HTR-8/SVneo (cell line): ENCODE results near the gene OBSCN.

ENCODE experiments used
- DNase-seq: peaks from one replicate; pipeline ENCODE4 v3.0.0; 2011; ENCODE audit warnings: low spot score, mixed read lengths; ENCODE audit not compliant: insufficient read length
- FAIRE-seq: peaks from 2 replicates; lab custom pipeline; 2011; peaks lifted over from hg19 to GRCh38; lab: Jason Lieb, UNC

Gene OBSCN

GRCh38 chr1:228285661-228286504, 78.0 kb downstream of the OBSCN start:
- no peak for FAIRE-seq
- no peak for DNase-seq

DNA sequence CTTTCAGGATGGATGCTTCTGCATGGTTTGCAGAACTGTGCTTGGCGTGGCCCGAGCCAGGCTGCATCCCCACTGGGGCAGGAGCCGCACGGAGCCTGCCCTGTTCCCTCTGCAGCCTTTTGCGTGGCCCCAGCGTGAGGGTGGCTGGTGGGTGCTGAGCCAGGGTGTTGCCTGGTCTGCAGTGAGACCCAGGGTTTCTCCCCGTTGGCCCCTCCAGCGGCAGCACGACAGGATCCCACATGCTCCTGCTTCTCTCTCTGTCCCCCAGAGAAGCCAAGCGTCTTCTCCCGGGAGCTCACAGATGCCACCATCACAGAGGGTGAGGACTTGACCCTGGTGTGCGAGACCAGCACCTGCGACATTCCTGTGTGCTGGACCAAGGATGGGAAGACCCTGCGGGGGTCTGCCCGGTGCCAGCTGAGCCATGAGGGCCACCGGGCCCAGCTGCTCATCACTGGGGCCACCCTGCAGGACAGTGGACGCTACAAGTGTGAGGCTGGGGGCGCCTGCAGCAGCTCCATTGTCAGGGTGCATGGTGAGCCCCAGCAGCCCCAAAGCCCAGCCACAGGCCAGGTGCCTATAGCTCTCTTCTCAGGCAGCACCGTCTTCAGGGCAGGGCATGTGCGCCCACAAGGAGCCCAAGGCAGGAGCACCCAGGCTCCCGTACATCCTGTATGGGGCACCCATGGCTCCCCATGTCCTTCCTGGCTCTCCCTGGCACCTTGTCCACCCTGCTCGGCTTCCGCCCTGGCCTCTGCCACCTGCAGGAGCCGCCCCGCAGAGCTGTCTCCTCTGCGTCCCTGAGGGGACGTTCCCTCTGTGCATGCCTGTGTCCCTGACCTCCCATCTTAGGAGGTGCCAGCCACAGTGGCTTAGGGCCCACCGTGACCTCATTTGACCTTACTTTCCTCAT, 78.9 kb downstream of the OBSCN start:
- no peak for FAIRE-seq
- DNase-seq, result no peak

- DNase-seq (no peak), FAIRE-seq (no peak)
Measured at GRCh38 chr1:228287541-228288425, 79.9 kb downstream of the OBSCN start.

DNA sequence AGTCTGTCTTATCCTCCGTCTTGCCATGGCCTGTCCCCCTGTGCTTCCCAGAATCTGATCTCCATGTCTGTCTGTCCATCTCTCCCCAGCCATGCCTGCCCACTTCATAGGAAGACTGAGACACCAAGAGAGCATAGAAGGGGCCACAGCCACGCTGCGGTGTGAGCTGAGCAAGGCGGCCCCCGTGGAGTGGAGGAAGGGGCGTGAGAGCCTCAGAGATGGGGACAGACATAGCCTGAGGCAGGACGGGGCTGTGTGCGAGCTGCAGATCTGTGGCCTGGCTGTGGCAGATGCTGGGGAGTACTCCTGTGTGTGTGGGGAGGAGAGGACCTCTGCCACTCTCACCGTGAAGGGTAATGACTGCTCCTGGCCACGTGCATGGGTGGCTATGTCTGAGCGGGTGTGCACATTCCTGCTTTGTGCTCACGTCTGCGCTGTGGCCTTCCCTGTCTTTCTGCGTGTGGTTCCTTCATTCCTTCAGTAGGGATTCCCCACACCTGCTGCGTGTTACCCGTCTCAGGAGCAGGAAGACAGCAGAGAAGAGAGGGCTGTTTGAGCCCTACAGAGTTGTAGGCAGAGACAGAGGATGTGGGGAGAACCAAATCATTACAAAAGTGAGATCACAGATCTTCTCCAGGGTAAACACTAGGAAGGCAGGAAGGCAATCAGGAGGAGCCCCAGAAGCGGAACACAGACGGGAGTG, 80.8 kb downstream of the OBSCN start:
- FAIRE-seq (no peak), DNase-seq (no peak)

GRCh38 chr1:228289239-228289849, 81.5 kb downstream of the OBSCN start:
- no peak for FAIRE-seq

DNA sequence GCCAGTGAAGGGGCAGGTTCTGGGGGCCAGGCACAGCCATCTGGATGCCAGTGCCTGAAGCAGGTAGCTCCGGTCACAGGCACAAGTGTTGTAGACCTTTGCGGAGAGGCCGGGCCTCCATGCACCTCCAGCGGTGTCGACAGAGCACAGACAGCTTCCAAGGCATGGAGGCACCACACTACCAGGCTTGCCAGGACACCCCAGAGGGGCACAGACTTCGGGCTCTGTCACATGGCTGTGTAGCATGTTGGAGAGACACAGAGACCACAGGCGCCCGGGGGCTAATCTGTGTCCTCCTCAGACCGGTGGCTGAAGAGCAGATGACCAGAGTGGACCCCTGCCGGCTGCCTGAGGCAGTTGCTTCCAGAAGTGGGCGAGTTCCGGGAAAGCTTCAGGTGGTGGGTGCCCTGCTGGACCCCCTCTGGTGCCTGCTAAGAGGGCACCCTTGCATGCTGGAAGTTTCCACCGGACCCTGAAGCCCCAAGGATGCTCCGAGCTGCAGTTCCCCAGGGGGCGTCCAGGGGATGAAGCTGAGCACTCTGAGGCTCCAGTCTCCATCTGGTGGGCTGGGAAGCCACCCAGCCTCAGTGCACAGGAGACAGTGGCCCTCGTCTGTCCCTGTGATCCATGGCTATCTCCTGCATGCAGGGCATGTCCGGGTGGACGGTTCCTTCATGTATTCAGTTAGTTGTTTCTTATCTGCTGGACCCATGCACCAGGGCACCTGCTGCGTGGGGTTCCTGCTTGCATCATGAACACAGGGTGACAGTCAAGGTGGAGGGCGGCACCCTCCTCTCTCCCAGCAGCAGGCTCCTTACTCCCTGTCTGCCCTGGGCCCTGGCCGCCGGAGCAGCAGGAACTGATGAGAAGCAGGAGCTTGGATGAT, 82.4 kb downstream of the OBSCN start:
- no peak for FAIRE-seq

More at GRCh38 chr1:228289239-228289849, 81.5 kb downstream of the OBSCN start:
- no peak for DNase-seq

DNA sequence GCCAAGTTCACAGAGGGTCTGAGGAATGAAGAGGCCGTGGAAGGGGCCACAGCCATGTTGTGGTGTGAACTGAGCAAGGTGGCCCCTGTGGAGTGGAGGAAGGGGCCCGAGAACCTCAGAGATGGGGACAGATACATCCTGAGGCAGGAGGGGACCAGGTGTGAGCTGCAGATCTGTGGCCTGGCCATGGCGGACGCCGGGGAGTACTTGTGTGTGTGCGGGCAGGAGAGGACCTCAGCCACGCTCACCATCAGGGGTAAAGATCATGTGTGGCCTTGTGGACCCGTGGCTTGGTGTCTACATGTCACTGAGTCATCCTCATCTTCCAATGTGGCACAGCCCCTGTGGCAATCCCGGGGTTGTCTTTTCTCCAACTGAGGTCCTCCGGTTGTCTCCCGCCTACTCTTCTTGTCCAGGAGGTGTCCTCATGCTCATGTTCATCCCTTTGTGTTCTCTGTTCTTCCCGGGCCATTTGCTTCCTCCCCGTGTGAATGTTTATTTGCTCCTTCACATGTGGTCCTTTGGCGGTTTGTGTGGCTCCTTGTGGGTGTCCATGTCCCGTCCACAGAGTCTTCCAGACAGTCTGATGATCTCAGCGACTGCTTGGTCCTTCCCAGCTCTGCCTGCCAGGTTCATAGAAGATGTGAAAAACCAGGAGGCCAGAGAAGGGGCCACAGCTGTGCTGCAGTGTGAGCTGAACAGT, 84.2 kb downstream of the OBSCN start:
- FAIRE-seq, result peak; percentile 20
- DNase-seq, result no peak

More for the DNA sequence above, 82.4 kb downstream of the OBSCN start:
- no peak for DNase-seq

GRCh38 chr1:228292609-228292911, 84.7 kb downstream of the OBSCN start:
- FAIRE-seq (no peak), DNase-seq (no peak)

- DNase-seq, result no peak
- no peak for FAIRE-seq
Measured at GRCh38 chr1:228293393-228293792, 85.5 kb downstream of the OBSCN start.

GRCh38 chr1:228293816-228294500, 86.1 kb downstream of the OBSCN start:
- DNase-seq (no peak), FAIRE-seq (no peak)

DNA sequence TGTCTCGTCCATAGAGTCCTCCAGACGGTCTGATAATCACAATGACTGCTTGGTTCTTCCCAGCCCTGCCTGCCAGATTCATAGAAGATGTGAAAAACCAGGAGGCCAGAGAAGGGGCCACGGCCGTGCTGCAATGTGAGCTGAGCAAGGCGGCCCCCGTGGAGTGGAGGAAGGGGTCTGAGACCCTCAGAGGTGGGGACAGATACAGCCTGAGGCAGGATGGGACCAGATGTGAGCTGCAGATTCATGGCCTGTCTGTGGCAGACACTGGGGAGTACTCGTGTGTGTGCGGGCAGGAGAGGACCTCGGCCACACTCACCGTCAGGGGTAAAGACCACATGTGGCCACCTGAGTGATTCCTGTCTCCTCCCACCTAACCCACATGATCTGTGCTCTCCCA, 86.9 kb downstream of the OBSCN start:
- DNase-seq (no peak), FAIRE-seq (no peak)

- FAIRE-seq, result no peak
- DNase-seq, result no peak
Measured at GRCh38 chr1:228295201-228295600, 87.4 kb downstream of the OBSCN start.

DNA sequence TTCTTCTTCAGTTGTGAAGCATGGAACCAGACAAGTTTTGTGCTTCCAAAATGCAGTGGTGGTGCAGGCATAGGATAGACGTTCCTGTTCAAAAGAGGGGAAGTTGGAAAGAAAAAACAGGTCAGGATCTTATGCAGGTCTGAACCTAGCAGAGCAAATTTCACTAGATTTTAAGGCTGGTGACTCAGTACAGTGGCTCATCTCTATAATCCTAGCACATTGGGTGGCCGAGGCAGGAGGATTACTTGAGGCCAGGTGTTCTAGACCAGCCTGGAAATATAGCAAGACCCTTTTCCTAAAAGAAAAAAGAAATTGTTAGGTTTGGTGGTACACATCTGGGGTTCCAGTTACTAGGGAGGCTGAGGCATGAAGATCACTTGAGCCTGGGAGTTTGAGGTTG, 88.1 kb downstream of the OBSCN start:
- no peak for FAIRE-seq
- DNase-seq, result no peak

GRCh38 chr1:228297242-228297641, 89.4 kb downstream of the OBSCN start:
- no peak for DNase-seq

DNA sequence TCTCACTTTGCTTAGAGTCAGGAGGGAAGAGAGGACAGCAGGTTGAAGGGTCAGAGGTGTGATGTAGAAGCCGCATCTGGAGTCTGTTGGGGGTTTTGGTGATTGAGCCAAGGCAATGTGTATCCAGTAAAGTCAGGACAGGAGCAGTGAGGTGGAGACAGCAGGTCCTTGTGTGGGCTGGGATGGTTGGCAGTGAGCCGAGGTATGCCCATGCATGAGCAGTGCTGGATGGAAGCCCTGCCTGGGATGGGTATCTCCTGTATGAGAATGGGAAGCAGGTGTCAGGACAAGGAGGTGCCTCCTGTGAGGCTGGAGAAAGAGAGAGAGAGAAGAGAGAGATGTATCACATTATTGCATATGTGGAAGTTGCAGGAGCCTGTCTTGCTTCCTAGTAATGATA, 90.0 kb downstream of the OBSCN start:
- FAIRE-seq, result no peak

More at GRCh38 chr1:228297242-228297641, 89.4 kb downstream of the OBSCN start:
- no peak for FAIRE-seq

GRCh38 chr1:228298471-228298870, 90.6 kb downstream of the OBSCN start:
- FAIRE-seq, result no peak
- DNase-seq, result no peak

More for the DNA sequence above, 90.0 kb downstream of the OBSCN start:
- no peak for DNase-seq

DNA sequence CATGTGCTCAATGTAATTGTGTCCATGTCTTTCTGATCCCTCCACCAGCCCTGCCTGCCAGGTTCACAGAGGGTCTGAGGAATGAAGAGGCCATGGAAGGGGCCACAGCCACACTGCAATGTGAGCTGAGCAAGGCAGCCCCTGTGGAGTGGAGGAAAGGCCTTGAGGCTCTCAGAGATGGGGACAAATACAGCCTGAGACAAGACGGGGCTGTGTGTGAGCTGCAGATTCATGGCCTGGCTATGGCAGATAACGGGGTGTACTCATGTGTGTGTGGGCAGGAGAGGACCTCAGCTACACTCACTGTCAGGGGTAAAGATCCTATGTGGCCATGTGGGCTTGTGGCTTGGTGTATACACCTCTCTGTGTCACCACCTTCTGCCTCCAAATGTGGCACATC, 91.4 kb downstream of the OBSCN start:
- no peak for DNase-seq
- FAIRE-seq, result no peak
